ENCODE data around the gene RBM28. TPM values are rescaled to one million over a fixed set of nuclear protein-coding genes. Genes with fewer than 3 reads are reported as not detected.
A peak's percentile ranks its signal among the peaks of the same experiment; 100 is the strongest.

The RBM28 gene
- total RNA-seq, 1 donor from 2014 or later = 56.7 TPM

DNA sequence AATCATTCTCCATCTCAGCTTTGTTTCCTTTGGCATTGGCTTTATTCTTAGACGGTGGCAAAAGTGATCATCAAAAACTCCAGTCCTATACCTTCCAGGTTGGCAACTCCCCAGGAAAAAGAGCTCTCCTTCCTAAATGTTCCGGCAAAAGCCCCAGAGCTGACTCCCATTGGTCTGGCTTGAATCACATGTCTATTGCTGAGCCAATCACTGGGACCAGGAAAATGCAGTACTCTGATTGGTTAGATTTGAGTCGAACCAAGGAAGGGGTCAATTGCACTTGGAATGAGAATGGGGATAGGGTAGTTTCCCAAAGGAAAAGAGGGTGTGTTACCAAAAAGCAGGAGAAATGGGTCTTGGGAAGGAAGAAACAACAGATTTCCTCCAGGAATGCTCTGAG, 80.3 kb downstream of the RBM28 start:
- peaks cover 30% of the 10 kb centered on the region for H3K4me1 Mint-ChIP-seq (ENCODE audit: low read depth)
- no peak for DNase-seq (ENCODE audit: low spot score, unreplicated experiment)
- no peaks in the 10 kb centered on the region for H3K9me3 Mint-ChIP-seq (ENCODE audit: low read depth)
- H3K27me3 Mint-ChIP-seq = peaks cover 16% of the 10 kb centered on the region
- H3K36me3 Mint-ChIP-seq (ENCODE audit: insufficient read depth) = no peaks in the 10 kb centered on the region
- TF ChIP-seq, protein P1, sequence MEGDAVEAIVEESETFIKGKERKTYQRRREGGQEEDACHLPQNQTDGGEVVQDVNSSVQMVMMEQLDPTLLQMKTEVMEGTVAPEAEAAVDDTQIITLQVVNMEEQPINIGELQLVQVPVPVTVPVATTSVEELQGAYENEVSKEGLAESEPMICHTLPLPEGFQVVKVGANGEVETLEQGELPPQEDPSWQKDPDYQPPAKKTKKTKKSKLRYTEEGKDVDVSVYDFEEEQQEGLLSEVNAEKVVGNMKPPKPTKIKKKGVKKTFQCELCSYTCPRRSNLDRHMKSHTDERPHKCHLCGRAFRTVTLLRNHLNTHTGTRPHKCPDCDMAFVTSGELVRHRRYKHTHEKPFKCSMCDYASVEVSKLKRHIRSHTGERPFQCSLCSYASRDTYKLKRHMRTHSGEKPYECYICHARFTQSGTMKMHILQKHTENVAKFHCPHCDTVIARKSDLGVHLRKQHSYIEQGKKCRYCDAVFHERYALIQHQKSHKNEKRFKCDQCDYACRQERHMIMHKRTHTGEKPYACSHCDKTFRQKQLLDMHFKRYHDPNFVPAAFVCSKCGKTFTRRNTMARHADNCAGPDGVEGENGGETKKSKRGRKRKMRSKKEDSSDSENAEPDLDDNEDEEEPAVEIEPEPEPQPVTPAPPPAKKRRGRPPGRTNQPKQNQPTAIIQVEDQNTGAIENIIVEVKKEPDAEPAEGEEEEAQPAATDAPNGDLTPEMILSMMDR (IDR thresholded peaks at IDR 0.05; ENCODE audit: unreplicated experiment) = no peak
- H3K4me3 Mint-ChIP-seq (ENCODE audit: low read depth) = no peak overlapping the region
- no peak overlapping the region for H3K27ac Mint-ChIP-seq

- no peak overlapping the region for H3K27ac Mint-ChIP-seq
- H3K27me3 Mint-ChIP-seq = peaks cover 12% of the 10 kb centered on the region
- H3K36me3 Mint-ChIP-seq (ENCODE audit: insufficient read depth) = no peaks in the 10 kb centered on the region
- peaks cover 35% of the 10 kb centered on the region for H3K4me1 Mint-ChIP-seq (ENCODE audit: low read depth)
- TF ChIP-seq, protein P1 (IDR thresholded peaks at IDR 0.05; ENCODE audit: unreplicated experiment) = no peak
- H3K4me3 Mint-ChIP-seq (ENCODE audit: low read depth) = no peak overlapping the region
- H3K9me3 Mint-ChIP-seq (ENCODE audit: low read depth) = no peaks in the 10 kb centered on the region
- DNase-seq (ENCODE audit: low spot score, unreplicated experiment) = no peak
These were observed 81.3 kb downstream of the RBM28 start for GRCh38 chr7:128262273-128263028.

- Mint-ChIP-seq H3K36me3 (ENCODE audit: insufficient read depth) (peaks cover 1% of the 10 kb centered on the region), H3K4me3 (ENCODE audit: low read depth) (no peak overlapping the region), H3K9me3 (ENCODE audit: low read depth) (no peaks in the 10 kb centered on the region), H3K4me1 (ENCODE audit: low read depth) (peaks cover 30% of the 10 kb centered on the region), H3K27ac (peak overlapping the region; percentile 94), H3K27me3 (no peaks in the 10 kb centered on the region)
- TF ChIP-seq, protein P1 (IDR thresholded peaks at IDR 0.05; ENCODE audit: unreplicated experiment) = no peak
- no peak for DNase-seq (ENCODE audit: low spot score, unreplicated experiment)
These were observed 83.5 kb downstream of the RBM28 start for GRCh38 chr7:128260069-128260795.

GRCh38 chr7:128259131-128260061, 84.3 kb downstream of the RBM28 start:
- peak overlapping the region; percentile 94 for H3K27ac Mint-ChIP-seq
- peaks cover 1% of the 10 kb centered on the region for H3K36me3 Mint-ChIP-seq (ENCODE audit: insufficient read depth)
- TF ChIP-seq, protein P1 (IDR thresholded peaks at IDR 0.05; ENCODE audit: unreplicated experiment) = no peak
- DNase-seq (ENCODE audit: low spot score, unreplicated experiment) = no peak
- H3K4me3 Mint-ChIP-seq (ENCODE audit: low read depth) = peak overlapping the region; percentile 22
- H3K27me3 Mint-ChIP-seq = no peaks in the 10 kb centered on the region
- H3K9me3 Mint-ChIP-seq (ENCODE audit: low read depth) = no peaks in the 10 kb centered on the region
- H3K4me1 Mint-ChIP-seq (ENCODE audit: low read depth) = peaks cover 30% of the 10 kb centered on the region

- H3K27ac Mint-ChIP-seq = peak overlapping the region; percentile 74
- peaks cover 30% of the 10 kb centered on the region for H3K4me1 Mint-ChIP-seq (ENCODE audit: low read depth)
- no peaks in the 10 kb centered on the region for H3K27me3 Mint-ChIP-seq
- TF ChIP-seq, protein P1 (IDR thresholded peaks at IDR 0.05; ENCODE audit: unreplicated experiment) = no peak
- peaks cover 1% of the 10 kb centered on the region for H3K36me3 Mint-ChIP-seq (ENCODE audit: insufficient read depth)
- DNase-seq (ENCODE audit: low spot score, unreplicated experiment) = no peak
- H3K9me3 Mint-ChIP-seq (ENCODE audit: low read depth) = no peaks in the 10 kb centered on the region
- no peak overlapping the region for H3K4me3 Mint-ChIP-seq (ENCODE audit: low read depth)
These were observed 86.2 kb downstream of the RBM28 start for GRCh38 chr7:128257458-128257857.
